NCI-H187 (cell line): ENCODE data around the gene PDE6B.
"Not testable (repeated sequence)": the region's sequence is repeated elsewhere in the genome, so short reads cannot be mapped to it uniquely, and the experiment has no call there.

Experiments
- DNase-seq, 2 experiments: peaks; one replicate each; lab custom pipeline; 2025; lab: John Stamatoyannopoulos, UW

Gene PDE6B

GRCh38 chr4:635851-636627 lies 10.7 kb downstream of the PDE6B start:
- DNase-seq, result no peak

- DNase-seq, result no peak
Observed at GRCh38 chr4:636628-637159, 11.3 kb downstream of the PDE6B start.

- no peak for DNase-seq
Observed at GRCh38 chr4:637536-638280, 12.3 kb downstream of the PDE6B start.

GRCh38 chr4:642366-642765 lies 17.0 kb downstream of the PDE6B start:
- DNase-seq, result not testable (repeated sequence)

GRCh38 chr4:646460-646859 lies 21.1 kb downstream of the PDE6B start:
- no peak for DNase-seq

GRCh38 chr4:647481-647880 lies 22.1 kb downstream of the PDE6B start:
- DNase-seq, result no peak

GRCh38 chr4:648579-649292 lies 23.4 kb downstream of the PDE6B start:
- DNase-seq, result peak; percentile 33 to 57

GRCh38 chr4:649293-649625 lies 23.9 kb downstream of the PDE6B start:
- no peak for DNase-seq

- no peak for DNase-seq
Observed at GRCh38 chr4:649751-650310, 24.5 kb downstream of the PDE6B start.

GRCh38 chr4:650461-650860 lies 25.1 kb downstream of the PDE6B start:
- DNase-seq, result no peak

- peak; percentile 82 to 90 for DNase-seq
Observed at GRCh38 chr4:650951-651883, 25.8 kb downstream of the PDE6B start.

- DNase-seq, result no peak
Observed at GRCh38 chr4:651884-652642, 26.7 kb downstream of the PDE6B start.

GRCh38 chr4:653080-653821 lies 27.9 kb downstream of the PDE6B start:
- no peak for DNase-seq

GRCh38 chr4:653831-654502 lies 28.6 kb downstream of the PDE6B start:
- no peak for DNase-seq

GRCh38 chr4:654503-654845 lies 29.1 kb downstream of the PDE6B start:
- DNase-seq, result no peak

GRCh38 chr4:654871-655463 lies 29.6 kb downstream of the PDE6B start:
- no peak for DNase-seq

- no peak for DNase-seq
Observed at GRCh38 chr4:655464-656151, 30.2 kb downstream of the PDE6B start.
